ENCODE results near the gene CD200. TPM values are rescaled to one million over a fixed set of nuclear protein-coding genes. Genes with fewer than 3 reads are reported as not detected.

The CD200 gene
- total and polyA plus RNA-seq, 2 of the 4 experiments (the other 2 are of a cell fraction): 1.1 to 1.7 TPM

- TF ChIP-seq USF2 (IDR thresholded peaks at IDR 0.05; ENCODE audit: low read depth, low read length) (no peak), MAFK (IDR thresholded peaks at IDR 0.05; ENCODE audit: low read depth, low read length) (no peak)
Measured at GRCh38 chr3:112293368-112294321, 39.3 kb upstream of the CD200 start, which contains the start of gene SLC9C1 (continued).

- Histone ChIP-seq H3K14ac (replicated peaks; ENCODE audit: low read depth, low read length) (no peak overlapping the region), H2AFZ (replicated peaks; ENCODE audit: low read length, poor library complexity) (no peak overlapping the region), H3K27ac (ENCODE audit: insufficient read depth, low read length) (no peak overlapping the region), H4K91ac (ENCODE audit: insufficient read depth, low read depth, low read length) (no peak overlapping the region), H3K23ac (ENCODE audit: low read depth, low read length) (no peak overlapping the region), H2BK15ac (ENCODE audit: low read depth, low read length) (no peak overlapping the region), H2BK5ac (ENCODE audit: low read depth, low read length, poor library complexity, severe bottlenecking) (no peak overlapping the region), H3K4me2 (ENCODE audit: low read depth, low read length) (no peak overlapping the region), H2AK5ac (ENCODE audit: low read depth, low read length) (no peak overlapping the region), H3K4me1 (ENCODE audit: control insufficient read depth, insufficient read depth, low read length) (peaks cover under 1% of the 10 kb centered on the region; the same call in 1 of the 2 replicates), H4K8ac (ENCODE audit: low read depth in 2 of 2, low read length in 2 of 2) (no peak overlapping the region), H2BK20ac (ENCODE audit: low read depth, low read length) (no peak overlapping the region), H3K27me3 (ENCODE audit: control insufficient read depth, insufficient read depth, low read length) (no peaks in the 10 kb centered on the region), H3K4ac (ENCODE audit: low read depth, low read length) (no peak overlapping the region), H3K4me3 (ENCODE audit: insufficient read depth, low read depth, low read length) (no peak overlapping the region), H4K20me1 (ENCODE audit: insufficient read depth, low read length) (no peaks in the 10 kb centered on the region), H2AK9ac (replicated peaks; ENCODE audit: low read depth, low read length, poor library complexity) (no peak overlapping the region), H3K9me1 (ENCODE audit: insufficient read depth, low read length) (no peaks in the 10 kb centered on the region), H2BK120ac (ENCODE audit: low read depth, low read length) (no peak overlapping the region), H3K56ac (ENCODE audit: extremely low read depth, insufficient read depth, low read length) (no peak overlapping the region), H4K5ac (ENCODE audit: low read depth, low read length) (no peak overlapping the region), H3K36me3 (ENCODE audit: control insufficient read depth, insufficient read depth, low read length) (no peaks in the 10 kb centered on the region), H3K9ac (ENCODE audit: low read depth, low read length) (no peak overlapping the region), H3K9me3 (ENCODE audit: control insufficient read depth, insufficient read depth, low read length) (no peaks in the 10 kb centered on the region), H3K79me1 (ENCODE audit: low read depth in 1 of 2, low read length in 2 of 2) (no peaks in the 10 kb centered on the region), H3K18ac (ENCODE audit: low read depth, low read length) (no peak overlapping the region)
- intact Hi-C loops (cut with micrococcal nuclease): loop anchor here (5.0 kb wide), 1 partner anchor 1555 kb away; no protein-coding TSS in a partner anchor
- no TSS peak for BruUV-seq (replicated peaks)
- no peak for DNase-seq
- ATAC-seq (ENCODE audit: low read depth): no peak
- dilution Hi-C loops (cut with HindIII; ENCODE audit: low sequenced_read_pairs, unreplicated experiment): no loop called here
- in situ Hi-C loops (cut with MboI; ENCODE audit: low sequenced_read_pairs): loop anchor here (10.0 kb wide), 1 partner anchor 227 kb away; no protein-coding TSS in a partner anchor
- POLR2A ChIA-PET (ENCODE audit: unreplicated experiment): no interaction called here
- CTCF ChIA-PET: interaction anchor here (0.7 kb wide), 1 partner anchor 221 kb away, joined by 4 read pairs; no protein-coding TSS in a partner anchor
- no peak for TF ChIP-seq CEBPB (IDR thresholded peaks at IDR 0.05; ENCODE audit: low read depth, low read length)
- TF ChIP-seq CTCF (conservative IDR thresholded peaks at IDR 0.05; ENCODE audit: low read depth, low read length): no peak
- TF ChIP-seq NFE2L2 (IDR thresholded peaks at IDR 0.05; ENCODE audit: low read depth, low read length): no peak
- no peak for TF ChIP-seq RCOR1 (IDR thresholded peaks at IDR 0.05; ENCODE audit: insufficient replicate concordance, low read length)
- TF ChIP-seq BHLHE40 (IDR thresholded peaks at IDR 0.05; ENCODE audit: low read depth, low read length): no peak
Measured at GRCh38 chr3:112297714-112298113, 35.2 kb upstream of the CD200 start.

All from IMR-90 (cell line).